NCI-H460 (cell line): Measurements from ENCODE around the gene CCDC71L. TPM values are rescaled to one million over a fixed set of nuclear protein-coding genes. Genes with fewer than 3 reads are reported as not detected.

Source experiments
- DNase-seq: peaks from one replicate; pipeline ENCODE4 v3.0.0-alpha.2; 2016; ENCODE audit warnings: low read depth; ENCODE audit errors: extremely low read depth
- total RNA-seq: library from RNA; depleted of rRNA; stranded (reverse); fragments of >200 nt; shearing (Covaris generic); gene quantifications from 2 replicates; pipeline ENCODE4 v1.2.3, GENCODE V29; 2014

CCDC71L gene
- total RNA-seq, 1 experiment from 2014 or later, result 8.3 TPM

DNA sequence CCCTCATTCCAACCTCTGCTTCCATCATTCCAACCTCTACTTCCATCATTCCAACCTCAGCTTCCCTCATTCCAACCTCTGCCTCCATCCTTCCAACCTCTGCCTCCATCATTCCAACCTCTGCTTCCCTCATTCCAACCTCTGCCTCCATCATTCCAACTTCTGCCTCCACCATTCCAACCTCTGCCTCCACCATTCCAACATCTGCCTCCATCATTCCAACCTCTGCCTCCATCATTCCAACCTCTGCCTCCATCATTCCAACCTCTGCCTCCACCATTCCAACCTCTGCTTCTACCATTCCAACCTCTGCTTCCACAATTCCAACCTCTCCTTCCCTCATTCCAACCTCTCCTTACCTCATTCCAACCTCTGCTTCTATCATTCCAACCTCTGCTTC lies 30.3 kb downstream of the CCDC71L start:
- no peak for DNase-seq

DNA sequence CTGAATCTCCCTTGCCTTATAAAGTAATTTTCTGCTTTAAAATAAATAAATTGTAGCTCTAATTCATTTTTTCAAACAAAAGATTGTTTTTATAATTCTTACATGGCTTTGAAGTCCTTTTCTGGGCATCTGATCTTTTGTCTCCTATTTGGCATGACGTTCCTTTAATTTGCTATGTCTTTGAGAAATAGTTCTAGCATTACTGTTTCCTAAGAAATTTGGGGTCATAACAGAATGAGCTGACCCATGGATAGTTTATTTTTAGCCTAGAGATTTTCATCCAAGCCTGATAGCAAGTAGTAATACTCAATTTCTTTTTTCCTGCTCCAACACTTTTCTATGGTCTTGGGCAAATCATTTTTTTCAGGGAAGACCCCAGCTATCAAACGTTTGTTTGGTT lies 31.4 kb downstream of the CCDC71L start:
- DNase-seq, result no peak

DNA sequence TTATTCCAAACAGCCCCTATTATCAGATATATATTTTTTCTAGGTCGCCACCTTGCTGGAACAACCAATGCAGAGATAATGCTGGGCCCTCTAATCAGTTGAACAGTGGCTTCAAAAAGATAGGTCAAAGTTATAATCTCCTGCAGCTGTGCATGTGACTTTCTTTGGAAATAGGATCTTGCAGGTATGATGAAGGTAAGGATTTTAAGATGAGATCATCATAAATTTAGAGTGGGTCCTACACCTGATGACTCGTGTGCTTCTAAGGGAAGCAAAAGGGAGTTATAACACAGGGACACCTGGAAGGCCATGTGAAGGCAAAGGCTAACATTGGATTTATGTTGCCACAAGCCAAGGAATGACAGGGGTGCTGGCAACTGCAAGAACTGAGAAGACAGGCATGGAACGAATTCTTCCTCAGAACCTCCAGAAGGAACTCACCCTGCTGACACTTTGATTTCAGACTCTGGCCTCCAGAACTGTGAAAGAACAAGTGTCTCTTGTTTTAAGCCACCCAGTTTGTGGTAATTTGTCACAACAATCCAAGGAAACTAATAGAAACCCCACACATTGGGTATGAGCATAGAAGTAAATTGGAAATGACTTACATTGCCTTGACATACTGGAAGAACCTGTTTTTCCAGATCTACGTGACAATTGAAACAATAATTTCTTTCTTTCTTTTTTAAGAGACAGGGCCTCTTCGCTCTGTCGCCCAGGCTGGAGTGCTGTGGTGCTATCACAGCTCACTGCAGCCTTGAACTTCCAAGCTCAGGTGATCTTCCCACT lies 34.4 kb downstream of the CCDC71L start:
- no peak for DNase-seq

DNA sequence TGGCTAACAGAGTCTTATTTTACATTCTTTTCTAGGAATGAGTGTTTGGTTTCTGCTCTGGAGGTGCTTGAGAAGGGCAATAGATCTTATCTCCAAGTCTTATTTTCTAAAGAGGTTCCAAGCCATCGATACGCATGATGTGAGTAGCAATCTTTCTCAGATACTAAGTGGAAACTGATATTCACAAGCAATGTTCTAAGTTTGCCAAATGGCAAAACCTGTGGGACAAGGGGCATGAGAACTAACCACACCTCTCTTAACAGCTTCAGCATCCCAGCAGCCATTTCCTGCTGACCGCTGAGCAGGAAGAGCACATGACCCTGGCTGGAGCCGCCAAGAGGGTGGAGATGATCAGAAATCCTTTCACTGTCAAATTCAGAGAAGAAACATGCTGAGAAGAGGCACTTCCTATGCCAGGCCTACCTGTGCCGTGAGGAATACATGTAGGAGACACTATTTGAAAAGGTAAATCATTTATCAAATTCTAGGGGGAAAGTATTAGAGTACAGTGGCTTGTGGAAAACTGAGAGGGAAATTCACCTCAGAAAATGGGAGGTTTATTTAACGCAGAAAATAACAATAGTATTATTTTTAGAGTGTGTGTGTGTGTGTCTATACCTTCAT lies 35.2 kb downstream of the CCDC71L start:
- no peak for DNase-seq

DNA sequence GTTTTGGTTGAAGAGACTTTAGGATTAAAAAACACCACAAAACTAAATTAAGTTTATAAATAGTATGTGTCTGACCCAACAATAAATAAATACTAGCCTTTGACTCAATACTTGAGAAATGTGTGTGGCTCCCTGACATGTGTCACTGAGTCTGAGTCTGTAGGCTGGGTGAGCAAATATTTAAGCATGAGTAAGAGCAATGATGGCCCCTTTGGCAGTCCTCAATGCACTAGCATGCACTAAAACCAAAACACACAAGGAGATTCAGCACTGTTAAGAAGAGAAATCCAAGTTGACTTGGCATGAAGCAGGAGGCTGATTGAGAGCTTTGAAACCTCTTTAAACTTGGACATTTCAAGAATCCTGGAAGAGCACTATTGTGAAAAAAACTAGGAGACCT lies 37.1 kb downstream of the CCDC71L start:
- DNase-seq, result no peak

DNA sequence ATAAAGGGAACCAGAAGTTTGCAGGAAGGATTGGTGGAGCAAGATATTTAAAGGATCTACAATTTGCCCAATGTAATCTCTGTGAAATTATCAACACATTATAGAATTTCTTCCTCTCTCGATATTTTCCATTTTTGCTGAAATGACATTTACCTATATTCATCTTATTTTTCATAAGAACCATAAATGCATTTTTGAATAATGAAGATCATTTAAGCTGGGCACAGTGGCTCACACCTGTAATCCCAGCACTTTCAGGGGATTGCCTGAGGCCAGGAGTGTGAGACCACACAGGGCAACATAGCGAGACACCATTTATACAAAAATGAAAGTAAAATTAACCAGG lies 37.7 kb downstream of the CCDC71L start:
- no peak for DNase-seq

DNA sequence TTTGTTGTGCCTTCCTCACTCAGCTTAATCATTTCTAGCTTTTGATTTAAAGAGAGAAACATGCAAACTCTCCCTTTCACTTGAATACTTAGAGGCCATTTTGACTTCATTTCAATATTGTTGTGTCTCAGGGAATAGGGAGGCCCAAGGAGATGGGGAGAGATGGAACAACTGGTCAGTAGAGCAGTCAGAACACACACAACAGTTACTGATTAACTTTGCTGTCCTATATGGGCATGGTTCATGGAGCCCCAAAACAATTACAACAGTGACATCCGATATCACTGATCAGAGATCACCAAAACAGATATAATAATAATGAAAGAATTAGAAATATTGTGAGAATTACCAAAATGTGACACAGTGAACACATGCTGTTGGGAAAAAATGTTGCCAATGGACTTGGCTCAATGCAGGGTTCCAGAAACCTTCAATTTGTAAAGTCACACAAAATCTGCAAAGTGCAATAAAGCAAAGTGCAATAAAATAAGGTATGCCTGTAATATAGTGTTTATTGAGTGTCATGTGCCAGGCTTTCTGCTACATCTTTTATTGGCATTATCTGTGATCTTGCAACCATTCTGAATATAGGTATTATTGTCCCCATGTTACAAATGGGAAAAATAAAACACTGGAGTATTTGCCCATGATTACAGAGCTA lies 38.2 kb downstream of the CCDC71L start:
- DNase-seq, result no peak

DNA sequence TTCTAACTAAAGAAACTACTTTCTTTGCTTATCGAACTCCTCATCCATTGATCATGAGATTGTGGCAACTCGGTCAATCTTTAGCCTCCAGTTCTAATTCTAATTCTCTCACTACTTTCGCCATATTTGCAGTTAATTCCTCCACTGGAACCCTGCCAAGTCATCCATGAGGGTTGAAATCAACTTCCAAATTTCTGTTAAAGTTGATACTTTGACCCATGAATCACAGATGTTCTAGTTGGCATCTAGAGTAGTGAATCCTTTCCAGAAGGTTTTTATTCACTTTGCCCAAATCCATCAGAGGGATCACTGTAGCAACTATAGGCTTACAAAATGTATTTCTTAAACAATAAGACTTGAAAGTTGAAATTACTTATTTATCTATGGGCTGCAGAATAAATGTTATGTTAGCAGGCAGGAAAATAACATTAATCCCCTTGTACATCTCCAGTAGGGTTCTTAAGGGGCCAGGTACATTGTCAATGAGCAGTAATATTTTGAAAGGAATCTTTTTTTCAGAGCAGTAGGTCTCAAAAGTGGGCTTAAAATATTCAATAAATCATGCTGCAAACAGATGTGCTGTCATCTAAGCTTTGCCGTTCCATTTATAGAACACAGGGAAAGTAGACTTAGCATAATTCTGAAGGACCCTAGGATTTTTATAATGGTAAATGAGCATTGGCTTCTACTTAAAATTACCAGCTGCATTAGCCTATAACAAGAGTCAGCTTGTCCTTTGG lies 39.4 kb downstream of the CCDC71L start:
- DNase-seq, result no peak

DNA sequence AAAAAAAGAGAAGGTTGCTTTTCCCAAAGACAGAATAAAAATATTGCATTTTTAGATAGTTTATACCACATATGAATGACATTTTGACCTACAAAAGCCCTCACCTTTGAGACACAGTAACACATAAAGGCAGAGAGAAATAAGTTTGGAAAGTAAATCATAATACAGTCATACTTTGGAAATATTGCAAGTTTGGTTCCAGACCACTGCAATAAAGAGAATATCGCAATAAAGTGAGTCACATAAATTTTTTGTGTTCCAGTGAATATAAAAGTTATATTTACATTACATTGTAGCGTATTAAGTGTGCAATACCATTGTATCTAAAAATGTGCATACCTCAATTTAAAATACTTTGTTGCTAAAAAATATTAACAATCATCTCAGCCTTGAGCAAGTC lies 40.3 kb downstream of the CCDC71L start:
- DNase-seq, result no peak

DNA sequence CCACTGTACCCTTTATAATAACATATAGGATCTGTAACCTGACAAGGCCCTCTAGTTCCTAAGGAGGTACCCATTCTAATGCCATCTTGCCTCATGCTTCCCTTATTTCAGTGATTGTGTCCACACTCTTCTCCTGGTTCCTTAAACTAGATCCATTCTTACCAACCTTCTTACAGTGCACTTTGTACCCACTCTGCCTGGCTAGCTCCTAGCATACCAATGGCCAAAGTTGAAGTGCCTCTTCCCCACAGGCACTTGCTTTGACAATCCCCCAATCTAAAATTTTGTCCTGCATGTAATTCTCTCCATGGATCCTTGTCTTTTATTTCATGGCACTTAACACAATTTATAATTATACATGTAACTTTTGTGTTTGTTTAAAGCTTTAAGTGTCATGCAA lies 40.9 kb downstream of the CCDC71L start:
- no peak for DNase-seq

DNA sequence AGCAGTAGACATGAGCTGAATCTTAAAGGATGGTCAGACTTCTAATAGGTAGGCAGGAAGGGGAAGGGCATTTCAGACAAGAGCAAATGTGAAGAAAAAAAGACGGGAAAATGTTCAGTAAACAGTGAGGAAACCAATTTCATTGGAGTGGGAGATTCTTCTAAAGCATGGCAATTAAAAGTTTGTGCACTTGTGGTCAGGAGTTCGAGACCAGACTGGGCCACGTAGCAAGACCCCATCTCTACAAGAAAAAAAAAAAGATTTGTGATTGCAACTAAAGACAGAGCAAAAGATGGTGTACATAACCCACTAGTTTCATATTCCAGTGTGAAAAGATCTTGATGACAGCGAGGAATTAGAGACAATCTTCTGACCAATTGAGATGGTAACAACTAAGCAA lies 41.7 kb downstream of the CCDC71L start:
- DNase-seq, result no peak

DNA sequence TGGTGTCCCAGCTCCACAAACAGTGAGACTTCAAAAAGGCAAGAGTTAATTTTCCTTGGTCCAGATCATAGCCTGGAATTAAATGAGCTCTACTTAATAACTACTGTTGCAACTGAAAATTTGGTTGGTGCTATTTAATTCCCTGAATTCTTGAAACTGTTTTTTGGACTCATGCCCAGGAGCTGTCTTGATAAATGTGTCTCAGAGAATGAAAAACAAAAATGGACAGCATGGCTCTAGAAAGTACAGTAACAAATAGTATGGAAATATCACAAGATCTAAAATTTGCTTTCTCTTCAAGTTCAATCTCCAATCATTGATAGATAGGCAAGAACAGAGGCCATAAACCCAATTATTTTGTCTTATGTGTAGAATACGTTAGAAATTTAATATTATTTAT lies 42.5 kb downstream of the CCDC71L start:
- no peak for DNase-seq

DNA sequence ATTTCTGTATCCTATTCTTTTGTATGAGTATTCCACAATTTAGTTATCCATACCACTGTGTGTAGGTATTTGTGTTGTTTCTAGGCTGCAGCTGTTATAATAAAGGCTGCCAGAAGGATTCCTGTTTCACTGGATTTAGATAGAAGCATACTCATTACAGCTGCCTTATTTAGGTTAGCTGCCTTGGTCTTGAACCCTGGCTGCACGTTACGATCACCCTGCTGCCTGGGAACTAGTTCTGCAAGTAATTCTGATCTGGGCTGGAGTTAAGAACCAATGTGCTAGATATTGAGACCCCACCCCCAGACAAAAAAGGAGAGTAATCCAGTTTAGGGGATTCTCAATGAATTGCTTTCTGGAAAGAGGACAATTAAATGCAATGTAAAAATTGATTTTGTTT lies 43.1 kb downstream of the CCDC71L start:
- DNase-seq, result no peak

DNA sequence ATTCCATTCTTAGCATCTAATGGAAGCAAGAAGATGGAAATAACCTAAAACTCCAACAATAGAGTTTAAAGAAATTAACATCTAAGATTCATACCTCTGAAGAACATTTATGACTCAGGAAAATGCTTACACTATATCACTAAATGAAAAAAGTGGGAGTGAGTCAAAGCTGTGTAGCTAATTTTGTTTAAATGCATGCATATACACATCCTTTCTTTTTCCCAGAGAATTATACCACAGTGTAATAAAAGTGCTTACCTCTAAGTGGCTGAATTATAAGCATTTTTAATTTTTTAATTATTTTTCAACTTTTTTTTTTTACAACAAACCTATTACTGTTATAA lies 44.3 kb downstream of the CCDC71L start:
- DNase-seq, result no peak

DNA sequence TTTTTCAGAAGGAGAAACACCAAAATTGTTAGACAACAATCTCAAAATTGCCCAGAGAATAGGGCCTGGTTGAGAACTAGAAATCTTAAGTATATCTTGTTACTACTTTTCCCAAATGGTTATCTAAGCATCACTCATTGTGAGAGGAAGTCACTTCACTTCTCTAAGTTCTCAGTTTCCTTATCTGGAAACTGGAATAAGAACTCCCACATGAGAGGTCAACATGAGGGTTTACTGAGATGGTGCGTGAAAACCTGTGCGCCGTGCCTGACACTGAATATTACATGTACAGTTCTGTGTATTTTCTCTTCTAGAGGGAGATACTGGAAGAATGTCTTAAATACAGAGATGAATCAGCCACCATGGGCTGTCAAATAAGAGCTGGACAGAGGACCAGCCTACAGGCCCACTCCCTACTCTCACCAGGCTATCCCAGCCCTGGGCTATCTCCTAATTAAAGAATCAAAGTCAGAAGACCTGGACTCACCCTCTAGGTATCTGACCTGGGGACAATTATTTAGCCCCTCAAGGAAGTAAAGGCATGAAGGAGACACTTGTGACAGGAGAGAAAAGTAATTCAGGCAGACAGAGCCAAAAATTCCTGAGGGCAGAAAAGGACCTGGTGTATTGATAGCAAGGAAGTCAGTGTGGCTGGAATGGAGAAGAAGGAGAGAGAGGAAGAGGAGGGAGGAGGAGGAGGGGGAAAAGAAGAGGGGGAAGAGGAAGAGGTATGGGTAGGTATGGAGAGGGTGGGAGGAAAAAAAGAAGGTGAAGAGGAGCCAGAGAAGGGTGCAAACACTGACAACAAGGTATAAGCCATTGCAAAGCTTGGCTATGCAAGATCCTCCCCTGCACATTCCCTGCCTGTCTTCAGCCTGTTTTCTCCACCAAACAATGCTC lies 44.9 kb downstream of the CCDC71L start:
- no peak for DNase-seq

DNA sequence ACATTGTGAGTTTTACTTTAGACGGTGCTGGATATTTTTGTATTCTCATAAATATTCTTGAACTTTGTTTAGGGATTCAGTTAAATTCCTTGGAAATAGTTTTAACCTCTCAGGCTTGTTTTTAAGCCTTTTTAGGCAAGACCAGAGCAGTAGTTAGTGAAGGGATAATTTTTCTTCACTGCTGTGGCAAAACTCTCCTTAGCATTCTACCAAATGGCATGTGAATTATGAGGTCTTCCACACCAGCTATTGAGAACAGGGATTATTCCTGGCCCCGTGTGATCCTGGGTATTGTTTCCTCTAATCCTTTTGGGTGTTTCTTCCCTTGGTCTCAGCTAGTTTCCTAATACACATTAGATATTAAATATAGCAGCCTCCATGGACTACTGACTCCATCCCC lies 46.2 kb downstream of the CCDC71L start:
- DNase-seq, result no peak

DNA sequence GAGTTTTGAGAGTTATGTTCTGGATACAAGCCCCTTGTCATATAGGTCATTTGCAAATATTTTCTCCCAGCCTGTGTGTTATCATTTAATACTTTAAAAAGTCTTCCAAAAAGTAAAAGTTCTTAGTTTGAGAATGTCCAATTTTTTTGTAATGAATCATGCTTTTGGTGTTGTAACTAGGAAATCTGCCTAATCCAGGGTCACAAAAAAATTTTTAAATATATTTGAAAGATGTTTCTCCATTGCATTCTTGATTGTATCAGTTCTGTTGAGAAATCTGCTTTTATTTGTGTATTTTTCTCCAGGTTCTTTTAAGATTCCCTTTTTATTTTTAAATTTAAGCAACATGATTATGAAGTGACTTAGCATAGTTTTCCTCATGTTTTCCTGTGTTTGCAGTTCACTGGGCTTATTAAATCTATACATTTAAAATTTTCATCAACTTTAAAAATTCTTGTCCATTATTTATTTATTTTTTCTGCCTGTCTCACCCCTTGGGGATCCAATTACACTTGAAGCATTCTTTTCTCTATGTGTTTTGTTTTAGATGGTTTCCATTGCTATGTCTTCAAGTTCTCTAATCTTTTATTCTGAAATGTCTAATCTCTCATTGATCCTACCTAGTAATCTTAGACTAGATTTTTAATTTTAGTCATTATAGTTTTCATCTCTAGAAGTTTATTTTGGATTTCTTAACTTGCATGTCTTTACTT lies 47.0 kb downstream of the CCDC71L start:
- DNase-seq, result no peak

DNA sequence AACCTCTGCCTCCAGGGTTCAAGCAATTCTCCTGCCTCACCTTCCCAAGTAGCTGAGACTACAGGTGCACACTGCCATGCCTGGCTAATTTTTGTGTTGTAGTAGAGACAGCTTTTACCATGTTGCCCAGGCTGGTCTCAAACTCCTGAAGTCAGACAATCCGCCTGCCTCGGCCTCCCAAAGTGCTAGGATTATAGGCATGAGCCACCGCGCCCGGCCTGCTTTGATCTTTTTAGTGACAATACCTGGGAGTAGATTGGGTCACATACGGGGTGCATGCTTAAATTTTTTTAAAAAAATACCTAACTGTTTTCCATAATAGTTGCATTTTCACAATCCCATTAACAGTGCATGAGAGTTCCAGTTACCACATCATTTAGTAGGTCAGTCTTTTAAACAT lies 47.7 kb downstream of the CCDC71L start:
- DNase-seq, result no peak

DNA sequence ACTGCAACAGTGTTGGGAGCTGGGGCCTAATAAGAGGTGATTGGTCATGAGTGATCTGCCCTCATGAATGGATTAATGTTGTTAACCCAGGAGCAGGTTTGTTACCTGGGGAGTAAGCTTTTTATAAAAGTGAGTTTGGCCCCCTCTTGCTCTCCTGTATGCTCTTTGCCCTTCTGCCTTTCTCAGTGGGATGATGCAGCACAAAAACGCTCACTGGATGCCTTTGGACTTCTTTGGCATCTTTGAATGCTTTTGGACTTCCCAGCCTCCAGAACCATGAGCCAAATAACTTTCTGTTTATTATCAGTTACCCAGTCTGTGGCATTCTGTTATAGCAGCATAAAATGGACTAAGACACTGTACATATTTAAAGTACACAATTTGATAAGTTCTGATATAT lies 48.5 kb downstream of the CCDC71L start:
- no peak for DNase-seq

DNA sequence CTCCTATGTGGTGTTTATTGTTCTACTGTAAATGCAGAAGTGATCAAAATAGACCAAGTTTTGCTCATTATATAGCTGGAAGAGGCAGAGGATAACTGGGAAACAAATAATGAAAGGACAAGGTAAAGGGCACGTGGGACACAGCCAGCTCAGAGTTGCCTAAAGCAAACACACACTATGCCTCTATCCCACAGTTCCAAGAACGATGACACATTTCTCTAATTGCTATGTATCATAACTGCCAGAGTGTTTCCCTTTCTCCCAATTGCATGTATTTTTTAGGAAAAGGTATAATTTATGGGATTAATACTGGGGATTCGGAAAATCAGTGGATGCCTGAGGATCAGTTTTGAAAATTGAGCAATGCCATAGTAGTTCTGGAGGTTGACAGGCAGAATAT lies 49.0 kb downstream of the CCDC71L start:
- DNase-seq, result no peak
